SU-DHL-6 (cell line): ENCODE data around the gene MRPL57.

ENCODE experiments used
- H2AFZ ChIP-seq: fragments of 200-600 bp; sonication (generic); 2 replicates; pipeline ENCODE4 v1.6.1; 2014; ENCODE audit warnings: low read depth, mild to moderate bottlenecking, moderate library complexity, mixed read lengths, antibody characterized with exemption, low read length; ENCODE audit not compliant: severe bottlenecking
- H3F3A ChIP-seq: fragments of 200-600 bp; shearing (Covaris generic); 2 replicates; pipeline ENCODE4 v1.6.0; 2016; ENCODE audit warnings: antibody characterized with exemption, mild to moderate bottlenecking; ENCODE audit not compliant: insufficient read depth
- H3K27ac ChIP-seq: fragments of 200-600 bp; sonication (generic); 2 replicates; pipeline ENCODE4 v1.5.1; 2016; ENCODE audit warnings: low read depth, mild to moderate bottlenecking, low read length, moderate library complexity, mixed read lengths
- H3K27me3 ChIP-seq: fragments of 200-600 bp; sonication (generic), shearing (Covaris generic); 2 replicates; pipeline ENCODE4 v1.6.0; 2014; ENCODE audit warnings: mild to moderate bottlenecking, low read length
- H3K36me3 ChIP-seq: fragments of 200-600 bp; sonication (generic); 2 replicates; pipeline ENCODE4 v1.6.1; 2014; ENCODE audit warnings: mild to moderate bottlenecking, low read length, mixed read lengths
- H3K4me2 ChIP-seq: fragments of 300-600, 200-600 bp; shearing (Covaris generic), sonication (generic); 2 replicates; pipeline ENCODE4 v1.6.0; 2014; ENCODE audit warnings: low read length, low read depth, mild to moderate bottlenecking; ENCODE audit not compliant: poor library complexity, severe bottlenecking
- H3K4me3 ChIP-seq: fragments of 200-600 bp; sonication (generic); 2 replicates; pipeline ENCODE4 v1.5.1; 2014; ENCODE audit warnings: antibody characterized with exemption, low read length, mild to moderate bottlenecking, mixed read lengths; ENCODE audit not compliant: insufficient read depth, poor library complexity, severe bottlenecking
- H3K79me2 ChIP-seq: fragments of 200-600 bp; sonication (generic); 2 replicates; pipeline ENCODE4 v1.6.1; 2014; ENCODE audit warnings: mild to moderate bottlenecking, low read length, moderate library complexity; ENCODE audit not compliant: insufficient read depth
- H3K9ac ChIP-seq: fragments of 200-600 bp; sonication (generic); 2 replicates; pipeline ENCODE4 v1.7.0; 2014; ENCODE audit warnings: mild to moderate bottlenecking, low read length
- H3K9me2 ChIP-seq: fragments of 200-600 bp; sonication (generic); replicated peaks from 2 replicates; pipeline ENCODE4 v1.6.1; 2014; ENCODE audit warnings: low read length; ENCODE audit not compliant: insufficient read depth
- H3K9me3 ChIP-seq: fragments of 200-600 bp; sonication (generic); 2 replicates; pipeline ENCODE4 v1.6.1; 2014; ENCODE audit warnings: low read length, mixed read lengths; ENCODE audit not compliant: insufficient read depth
- H4K20me1 ChIP-seq: fragments of 200-600 bp; sonication (generic); 2 replicates; pipeline ENCODE4 v1.6.1; 2014; ENCODE audit warnings: low read depth, mild to moderate bottlenecking, antibody characterized with exemption, low read length, moderate library complexity, mixed read lengths
- CTCF ChIP-seq: fragments of 200-600 bp; sonication (generic); IDR thresholded peaks from one replicate; pipeline ENCODE4 v1.5.1; 2017; ENCODE audit warnings: antibody characterized with exemption, mild to moderate bottlenecking, low read length, moderate library complexity; ENCODE audit not compliant: insufficient read depth, poor library complexity, severe bottlenecking
- EZH2phosphoT487 ChIP-seq: fragments of 200-600 bp; sonication (generic), shearing (Covaris generic); conservative IDR thresholded peaks from 2 replicates; pipeline ENCODE4 v1.6.1; 2018; ENCODE audit warnings: mild to moderate bottlenecking, antibody characterized with exemption, low read length, moderate library complexity, mixed read lengths

MRPL57 gene

GRCh38 chr13:21176215-21176981, at the start of gene MRPL57, which contains the start of gene SKA3:
Gene MRPL57 (plus strand): TSS chr13:21176658. CDS start chr13:21176917, 259 bp downstream.
Gene SKA3 (minus strand): TSS chr13:21176552. CDS start chr13:21176477, 75 bp downstream.
- Histone ChIP-seq H3K4me2 (peak within 1 kb of the TSS; percentile 98), H3K9me2 (no peaks in the 10 kb centered on the region), H3K27ac (peak within 1 kb of the TSS; percentile 82), H3K36me3 (peaks cover 10% of the 10 kb centered on the region), H3K9me3 (no peaks in the 10 kb centered on the region), H2AFZ (peak within 1 kb of the TSS; percentile 66), H3K27me3 (no peaks in the 10 kb centered on the region), H3K4me3 (peak within 1 kb of the TSS; percentile 69), H3K9ac (peak within 1 kb of the TSS; percentile 85), H3K79me2 (peaks cover 63% of the 10 kb centered on the region), H3F3A (peaks cover 16% of the 10 kb centered on the region), H4K20me1 (peaks cover 11% of the 10 kb centered on the region; the same call in 1 of the 2 replicates)
- TF ChIP-seq CTCF = no peak
- TF ChIP-seq EZH2phosphoT487 = no peak

GRCh38 chr13:21130116-21130515, 46.3 kb upstream of the MRPL57 start:
- H3K79me2 ChIP-seq = no peaks in the 10 kb centered on the region
- H3K27ac ChIP-seq = no peak overlapping the region
- no peak overlapping the region for H3K4me3 ChIP-seq
- no peaks in the 10 kb centered on the region for H3F3A ChIP-seq
- no peak overlapping the region for H3K4me2 ChIP-seq
- no peaks in the 10 kb centered on the region for H3K9me2 ChIP-seq
- TF ChIP-seq EZH2phosphoT487 = no peak
- no peak for TF ChIP-seq CTCF
- H3K36me3 ChIP-seq = no peaks in the 10 kb centered on the region
- H3K27me3 ChIP-seq = no peaks in the 10 kb centered on the region; the same call in 1 of the 2 replicates
- no peaks in the 10 kb centered on the region for H4K20me1 ChIP-seq
- H3K9ac ChIP-seq = no peak overlapping the region
- H3K9me3 ChIP-seq = no peaks in the 10 kb centered on the region
- no peak overlapping the region for H2AFZ ChIP-seq

- Histone ChIP-seq H3K9ac (no peak overlapping the region), H4K20me1 (no peaks in the 10 kb centered on the region), H3F3A (no peaks in the 10 kb centered on the region), H3K36me3 (no peaks in the 10 kb centered on the region), H3K4me2 (no peak overlapping the region), H2AFZ (no peak overlapping the region), H3K9me3 (no peaks in the 10 kb centered on the region), H3K4me3 (no peak overlapping the region), H3K27ac (no peak overlapping the region), H3K27me3 (no peaks in the 10 kb centered on the region), H3K9me2 (no peaks in the 10 kb centered on the region), H3K79me2 (no peaks in the 10 kb centered on the region)
- TF ChIP-seq CTCF = no peak
- TF ChIP-seq EZH2phosphoT487 = no peak
Measured at GRCh38 chr13:21133077-21133476, 43.4 kb upstream of the MRPL57 start.
